Mammary epithelial cell (primary cell): ENCODE results near the gene MISP3.

ENCODE experiments used
- EZH2 ChIP-seq: IDR thresholded peaks from 2 replicates; pipeline ENCODE4 v1.6.1; 2012; ENCODE audit warnings: low read length, inconsistent platforms, borderline replicate concordance
- TF ChIP-seq, protein P1 (sequence below), 2 donors: IDR thresholded peaks in 1 of 2; conservative IDR thresholded peaks in 1 of 2; 2 replicates each; pipeline ENCODE4 v1.5.1; 2011 to 2012; ENCODE audit warnings: inconsistent platforms in 2 of 2, low read length in 2 of 2, mild to moderate bottlenecking in 2 of 2, control low read depth in 1 of 2, low read depth in 1 of 2; ENCODE audit not compliant: insufficient read depth in 1 of 2; ENCODE audit errors: extremely low read depth in 1 of 2

DNA sequence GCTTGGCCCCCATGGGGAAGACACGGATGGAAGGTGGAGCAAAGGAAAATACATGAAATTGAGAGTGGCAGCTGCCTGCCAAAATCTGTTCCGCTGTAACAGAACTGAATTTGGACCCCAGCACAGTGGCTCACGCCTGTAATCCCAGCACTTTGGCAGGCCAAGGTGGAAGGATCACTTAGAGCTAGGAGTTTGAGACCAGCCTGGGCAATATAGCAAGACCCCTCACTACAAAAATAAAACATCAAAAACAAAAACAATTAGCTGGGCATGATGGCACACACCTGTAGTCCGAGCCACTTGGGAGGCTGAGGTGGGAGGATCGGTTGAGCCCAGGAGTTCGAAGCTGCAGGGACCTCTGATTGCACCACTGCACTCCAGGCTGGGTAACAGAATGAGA, 20.1 kb upstream of the MISP3 start:
- TF ChIP-seq EZH2 = no peak
- TF ChIP-seq, protein P1, sequence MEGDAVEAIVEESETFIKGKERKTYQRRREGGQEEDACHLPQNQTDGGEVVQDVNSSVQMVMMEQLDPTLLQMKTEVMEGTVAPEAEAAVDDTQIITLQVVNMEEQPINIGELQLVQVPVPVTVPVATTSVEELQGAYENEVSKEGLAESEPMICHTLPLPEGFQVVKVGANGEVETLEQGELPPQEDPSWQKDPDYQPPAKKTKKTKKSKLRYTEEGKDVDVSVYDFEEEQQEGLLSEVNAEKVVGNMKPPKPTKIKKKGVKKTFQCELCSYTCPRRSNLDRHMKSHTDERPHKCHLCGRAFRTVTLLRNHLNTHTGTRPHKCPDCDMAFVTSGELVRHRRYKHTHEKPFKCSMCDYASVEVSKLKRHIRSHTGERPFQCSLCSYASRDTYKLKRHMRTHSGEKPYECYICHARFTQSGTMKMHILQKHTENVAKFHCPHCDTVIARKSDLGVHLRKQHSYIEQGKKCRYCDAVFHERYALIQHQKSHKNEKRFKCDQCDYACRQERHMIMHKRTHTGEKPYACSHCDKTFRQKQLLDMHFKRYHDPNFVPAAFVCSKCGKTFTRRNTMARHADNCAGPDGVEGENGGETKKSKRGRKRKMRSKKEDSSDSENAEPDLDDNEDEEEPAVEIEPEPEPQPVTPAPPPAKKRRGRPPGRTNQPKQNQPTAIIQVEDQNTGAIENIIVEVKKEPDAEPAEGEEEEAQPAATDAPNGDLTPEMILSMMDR (conservative IDR thresholded peaks at IDR 0.05 in 1 of 2, IDR thresholded peaks at IDR 0.05 in 1 of 2; ENCODE audit: extremely low read depth in 1 of 2, insufficient read depth in 1 of 2, low read depth in 1 of 2, low read length in 2 of 2) = no peak
